T-helper 2 cell (primary cell): ENCODE measurements around the gene NFE2L2.
"Not testable (repeated sequence)": the region's sequence is repeated elsewhere in the genome, so short reads cannot be mapped to it uniquely, and the experiment has no call there.

Experiments
- DNase-seq, 5 experiments: peaks; one replicate each; pipeline versions ENCODE4 v3.0.0 to v3.0.0-alpha.2; 2012 to 2022

Gene NFE2L2

GRCh38 chr2:177279847-177280246 lies 15.3 kb upstream of the NFE2L2 start:
- no peak for DNase-seq

GRCh38 chr2:177275743-177276055 lies 11.2 kb upstream of the NFE2L2 start:
- no peak for DNase-seq

- no peak for DNase-seq
Observed at GRCh38 chr2:177275040-177275742, 10.7 kb upstream of the NFE2L2 start.

- no peak for DNase-seq
Observed at GRCh38 chr2:177273408-177273807, 8.9 kb upstream of the NFE2L2 start.

GRCh38 chr2:177272765-177273164 lies 8.2 kb upstream of the NFE2L2 start:
- DNase-seq: no peak

GRCh38 chr2:177271981-177272666 lies 7.6 kb upstream of the NFE2L2 start:
- DNase-seq: no peak

GRCh38 chr2:177270531-177270930 lies 6.0 kb upstream of the NFE2L2 start:
- no peak for DNase-seq

GRCh38 chr2:177268901-177269300 lies 4.4 kb upstream of the NFE2L2 start:
- no peak for DNase-seq

- no peak for DNase-seq
Observed at GRCh38 chr2:177268187-177268871, 3.8 kb upstream of the NFE2L2 start.

- DNase-seq: not testable (repeated sequence)
Observed at GRCh38 chr2:177266955-177267354, 2.4 kb upstream of the NFE2L2 start.

- DNase-seq: peak in 2 of 5 experiments; percentile 23 to 70
Observed at GRCh38 chr2:177265824-177266817, 1.6 kb upstream of the NFE2L2 start.

GRCh38 chr2:177264209-177264692 lies 276 bp downstream of the NFE2L2 start:
- DNase-seq: no peak

GRCh38 chr2:177263451-177264208 lies 897 bp downstream of the NFE2L2 start:
- peak; percentile 90 to 97 (median 93) for DNase-seq

- DNase-seq: no peak
Observed at GRCh38 chr2:177262958-177263450, 1.5 kb downstream of the NFE2L2 start.

GRCh38 chr2:177262092-177262491 lies 2.4 kb downstream of the NFE2L2 start:
- DNase-seq: peak in 1 of 5 experiments; percentile 23

- no peak for DNase-seq
Observed at GRCh38 chr2:177261116-177262060, 3.1 kb downstream of the NFE2L2 start.

- no peak for DNase-seq
Observed at GRCh38 chr2:177260379-177260778, 4.1 kb downstream of the NFE2L2 start.

- DNase-seq: no peak
Observed at GRCh38 chr2:177258059-177258458, 6.5 kb downstream of the NFE2L2 start.

- DNase-seq: no peak
Observed at GRCh38 chr2:177257471-177257870, 7.1 kb downstream of the NFE2L2 start.

GRCh38 chr2:177256695-177257094 lies 7.8 kb downstream of the NFE2L2 start:
- no peak for DNase-seq
